ENCODE measurements around the gene STRN. TPM values are rescaled to one million over a fixed set of nuclear protein-coding genes. Genes with fewer than 3 reads are reported as not detected.

Gene STRN
- total RNA-seq, 2 donors from 2014 or later: 29.2 to 34.5 TPM

GRCh38 chr2:36800381-36800780 is 166.0 kb downstream of the STRN start:
- no peaks in the 10 kb centered on the region for H3K4me1 ChIP-seq
- no peaks in the 10 kb centered on the region for H3K36me3 ChIP-seq
- H3K27ac ChIP-seq: no peak overlapping the region
- no peak overlapping the region for H3K4me3 ChIP-seq
- DNase-seq (ENCODE audit: low spot score): no peak
- no peak for TF ChIP-seq CTCF (IDR thresholded peaks at IDR 0.05)
- peaks cover 0 to 5% of the 10 kb centered on the region in 2 donors for H3K9me3 ChIP-seq
- H3K27me3 ChIP-seq: no peaks in the 10 kb centered on the region

GRCh38 chr2:36798724-36799123 is 167.6 kb downstream of the STRN start:
- Histone ChIP-seq H3K9me3 (peaks cover 0 to 5% of the 10 kb centered on the region in 2 donors), H3K27me3 (no peaks in the 10 kb centered on the region), H3K4me1 (no peaks in the 10 kb centered on the region), H3K27ac (no peak overlapping the region), H3K4me3 (no peak overlapping the region), H3K36me3 (no peaks in the 10 kb centered on the region)
- TF ChIP-seq CTCF (IDR thresholded peaks at IDR 0.05): no peak
- no peak for DNase-seq (ENCODE audit: low spot score)

GRCh38 chr2:36797324-36798070 is 168.8 kb downstream of the STRN start:
- DNase-seq (ENCODE audit: low spot score): no peak
- H3K9me3 ChIP-seq: no peaks in the 10 kb centered on the region
- H3K27ac ChIP-seq: no peak overlapping the region
- TF ChIP-seq CTCF (IDR thresholded peaks at IDR 0.05): no peak
- no peaks in the 10 kb centered on the region for H3K27me3 ChIP-seq
- no peaks in the 10 kb centered on the region for H3K36me3 ChIP-seq
- no peaks in the 10 kb centered on the region for H3K4me1 ChIP-seq
- H3K4me3 ChIP-seq: no peak overlapping the region

Other genes with a start within 250 kb of the STRN start
- gene HEATR5B, start 117.8 kb upstream of the STRN start, total RNA-seq: 10 to 100 TPM; 16.4 to 17.6 TPM
- gene GPATCH11, start 118.0 kb upstream of the STRN start, total RNA-seq: 1 to 10 TPM; 3.8 to 6.0 TPM
- 10 to 100 TPM; 12.5 to 13.4 TPM for gene EIF2AK2, start 190.4 kb upstream of the STRN start, total RNA-seq
- not detected for gene SULT6B1, start 222.1 kb upstream of the STRN start, total RNA-seq
- gene CEBPZOS, start 230.0 kb upstream of the STRN start, total RNA-seq: 10 to 100 TPM; 21.1 to 37.9 TPM

Data from right atrium auricular region (tissue), 2 donors.